Loucy (cell line): ENCODE data around the gene STRBP.

Source experiments
- CTCF ChIP-seq: fragments of 200-600 bp; sonication (generic); conservative IDR thresholded peaks from 2 replicates; pipeline ENCODE4 v1.5.1; 2014; ENCODE audit warnings: mild to moderate bottlenecking, antibody characterized with exemption, low read length
- EZH2phosphoT487 ChIP-seq: fragments of 200-600 bp; IDR thresholded peaks from 2 replicates; pipeline ENCODE4 v1.6.1; 2018; ENCODE audit warnings: antibody characterized with exemption, mild to moderate bottlenecking, moderate library complexity, borderline replicate concordance

GRCh38 chr9:123150708-123151503 is 117.5 kb downstream of the STRBP start:
- TF ChIP-seq CTCF: no peak
- no peak for TF ChIP-seq EZH2phosphoT487
